Activated CD4-positive, alpha-beta T cell treated with anti-CD3 and anti-CD28 coated beads for 24 hours (primary cell): Measurements from ENCODE around the gene WDFY4.

Experiments used
- DNase-seq, 2 donors: peaks; one replicate each; pipeline ENCODE4 v3.0.0-alpha.2; 2020; ENCODE audit warnings: low read depth in 2 of 2

WDFY4 gene

GRCh38 chr10:48771234-48771633 is 86.6 kb downstream of the WDFY4 start:
- no peak for DNase-seq

- no peak for DNase-seq
Measured at GRCh38 chr10:48772059-48772458, 87.4 kb downstream of the WDFY4 start.

DNA sequence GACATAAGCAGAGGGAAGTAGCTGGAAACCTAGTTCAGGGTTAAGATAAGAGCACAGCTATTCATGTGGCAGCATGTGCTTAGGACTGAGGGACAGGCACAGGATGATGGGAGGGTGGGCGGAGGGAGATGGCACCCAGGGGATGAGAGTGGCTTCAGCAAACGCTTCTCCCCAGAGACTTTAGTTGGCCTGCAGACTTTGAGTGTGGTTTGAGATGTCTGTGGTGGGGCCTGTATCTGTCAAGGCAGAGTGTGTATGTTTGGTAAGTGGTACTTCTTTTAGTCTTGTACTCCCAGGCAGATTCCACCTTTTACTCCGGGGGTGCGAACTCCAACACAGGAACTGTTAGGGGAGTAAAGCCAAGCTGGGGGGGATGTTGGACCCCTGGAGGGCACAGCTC is 88.9 kb downstream of the WDFY4 start:
- DNase-seq, result no peak

DNA sequence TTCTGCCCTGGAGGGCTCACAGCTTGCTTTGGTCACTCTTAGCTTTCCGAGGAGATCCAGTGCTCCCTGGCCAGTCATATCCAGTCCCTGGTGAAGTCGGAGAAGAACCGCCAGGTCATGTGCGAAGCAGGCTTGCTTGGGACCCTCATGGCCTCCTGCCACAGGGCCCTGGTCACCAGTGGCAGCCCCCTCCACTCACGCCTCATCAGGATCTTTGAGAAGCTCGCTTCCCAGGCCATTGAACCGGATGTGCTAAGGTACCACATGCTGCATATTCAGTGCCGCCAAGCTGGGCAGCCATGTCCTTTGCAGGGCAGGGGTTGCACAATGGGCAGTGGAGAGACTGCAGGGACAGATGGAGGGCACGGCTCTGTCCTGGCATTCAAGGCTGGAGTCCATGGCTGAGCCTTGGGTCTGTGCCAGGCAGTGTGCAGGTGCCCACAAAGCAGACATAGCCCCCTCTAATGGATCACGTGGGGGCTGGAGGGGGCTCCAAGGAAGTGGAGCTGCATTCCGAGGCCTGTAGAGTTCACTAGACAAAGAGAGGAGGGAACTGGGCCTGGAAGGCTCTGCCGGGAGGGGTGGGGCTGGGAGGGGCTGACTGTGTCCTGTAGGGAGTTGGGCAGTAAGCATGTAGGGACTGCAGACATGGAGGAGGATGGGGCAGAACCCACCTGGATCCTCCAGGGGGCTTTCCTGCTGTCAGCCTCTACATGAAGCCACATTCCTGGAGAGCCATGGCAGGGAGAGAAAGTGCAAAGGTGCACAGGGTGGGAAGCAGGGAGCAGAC is 89.9 kb downstream of the WDFY4 start:
- no peak for DNase-seq

DNA sequence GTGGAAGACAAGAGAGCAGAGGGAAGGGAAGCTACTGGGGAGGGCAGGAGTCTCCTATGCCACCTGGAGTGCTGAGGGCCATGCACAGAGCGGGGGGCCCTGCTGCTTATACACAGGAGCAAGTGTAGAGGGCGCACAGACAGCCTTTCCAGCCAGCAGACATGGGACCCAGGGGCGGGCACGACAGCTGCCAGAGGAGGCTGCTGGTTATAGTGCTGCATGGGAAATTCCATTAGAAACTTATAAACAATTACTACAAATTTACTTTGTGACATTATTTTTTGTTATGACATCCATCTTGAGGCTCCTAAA is 90.5 kb downstream of the WDFY4 start:
- DNase-seq, result no peak

DNA sequence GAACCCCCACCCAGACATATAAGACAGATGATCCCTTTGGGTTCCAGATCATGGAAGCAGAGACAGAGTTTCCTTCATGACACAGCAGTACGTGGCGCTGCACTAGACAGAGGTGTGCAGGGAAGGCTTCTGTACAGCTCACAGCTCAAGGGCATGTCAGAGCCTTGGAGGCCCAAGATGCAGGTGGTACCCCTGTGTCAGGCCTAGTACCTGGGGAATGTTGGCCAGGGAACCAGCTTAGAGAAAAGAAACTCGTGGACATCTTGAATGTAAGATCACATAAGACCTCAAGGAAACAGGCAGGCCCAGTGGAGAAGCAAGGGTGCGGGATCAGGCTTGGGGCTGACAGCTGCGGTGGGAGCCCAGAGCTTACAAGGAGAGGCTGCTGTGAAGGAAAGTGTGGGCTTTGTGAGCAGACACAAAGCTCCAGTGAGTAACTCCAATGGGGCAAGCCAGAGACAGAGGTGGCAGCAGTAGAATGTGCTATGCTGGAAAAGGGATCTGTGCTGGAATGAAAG is 91.4 kb downstream of the WDFY4 start:
- no peak for DNase-seq

DNA sequence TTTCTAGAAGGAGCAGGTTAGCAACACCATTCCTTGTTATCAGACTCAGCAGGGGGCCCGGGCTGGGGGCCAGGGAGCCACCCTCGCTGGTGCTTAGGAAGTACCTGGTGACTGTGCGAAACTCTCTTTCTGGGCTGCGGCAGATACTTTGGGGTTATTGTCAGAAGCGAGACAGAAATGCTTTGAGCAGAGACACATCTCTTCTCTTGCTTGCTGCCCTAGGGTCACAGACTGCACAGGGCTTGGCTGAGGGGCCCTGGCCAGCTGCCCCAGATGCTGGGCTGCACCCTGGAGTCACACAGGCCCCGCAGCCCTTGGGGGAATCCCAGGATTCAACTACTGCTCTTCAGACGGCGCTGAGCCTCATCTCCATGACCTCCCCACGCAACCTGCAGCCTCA is 91.9 kb downstream of the WDFY4 start:
- no peak for DNase-seq

DNA sequence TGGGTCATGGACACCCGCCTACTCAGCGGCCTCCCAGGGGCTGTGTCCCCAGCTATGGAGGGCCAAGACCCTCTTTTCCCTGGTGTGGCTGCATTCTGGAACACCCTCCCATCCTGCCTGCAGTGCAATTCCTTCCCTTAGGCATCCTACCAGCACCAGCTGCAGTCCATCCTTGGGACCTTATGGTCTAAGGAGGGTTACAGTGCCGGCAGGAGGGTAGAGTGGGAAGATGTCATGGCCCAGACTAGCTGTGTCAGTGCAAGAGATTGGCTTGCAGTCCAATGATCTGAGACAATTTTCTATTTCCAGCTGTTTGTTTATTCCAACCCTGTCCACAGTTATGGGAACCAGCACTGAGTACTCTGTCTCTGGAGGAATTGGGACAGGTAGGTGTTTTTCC is 92.4 kb downstream of the WDFY4 start:
- DNase-seq, result no peak

DNA sequence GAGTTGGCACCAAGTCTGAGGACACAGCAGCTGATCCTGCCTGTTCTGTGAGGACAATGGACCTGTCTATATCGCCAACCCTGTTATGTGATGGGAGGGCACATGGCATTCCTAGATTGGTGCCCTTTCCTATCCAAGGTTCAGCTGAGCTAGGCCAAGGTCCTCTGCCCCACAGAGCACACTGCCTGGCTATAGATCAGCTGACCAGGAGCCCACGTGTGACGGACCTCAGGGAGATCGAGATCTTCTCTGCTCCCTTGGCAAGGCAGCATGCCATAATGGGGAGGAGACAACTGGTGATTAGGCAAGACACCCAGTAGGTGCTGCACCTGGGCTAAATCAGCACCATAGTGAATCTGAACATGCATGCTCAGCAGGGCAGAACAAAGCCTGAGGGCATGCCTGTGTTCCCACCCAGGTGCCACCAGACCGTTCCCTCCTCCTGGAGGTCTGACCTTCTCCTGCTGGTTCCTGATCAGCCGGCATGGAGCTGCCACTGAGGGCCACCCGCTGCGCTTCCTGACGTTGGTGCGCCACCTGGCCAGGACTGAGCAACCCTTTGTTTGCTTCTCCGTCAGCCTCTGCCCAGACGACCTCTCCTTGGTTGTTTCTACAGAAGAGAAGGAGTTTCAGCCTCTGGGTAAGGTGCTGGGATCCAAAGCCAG is 93.7 kb downstream of the WDFY4 start:
- DNase-seq, result no peak

DNA sequence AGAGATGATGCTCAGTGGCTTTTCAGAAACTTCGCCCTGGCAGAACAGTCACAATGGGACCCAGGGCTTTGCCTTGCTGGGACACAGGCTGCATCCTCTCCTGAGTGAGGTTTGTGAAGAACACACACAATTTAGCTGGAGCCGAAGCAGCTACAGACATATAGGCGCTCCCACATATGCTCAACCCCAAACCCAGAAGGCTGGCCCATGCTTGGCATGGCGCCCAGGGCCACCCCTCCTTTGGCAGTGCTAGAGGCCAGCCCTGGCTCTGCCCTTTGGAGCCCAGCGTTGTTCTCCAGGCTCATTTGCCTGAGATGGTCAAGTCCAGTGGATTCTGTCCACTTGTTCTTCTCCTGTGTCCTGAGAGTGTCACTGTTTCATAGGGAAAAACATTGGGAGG is 94.4 kb downstream of the WDFY4 start:
- no peak for DNase-seq

DNA sequence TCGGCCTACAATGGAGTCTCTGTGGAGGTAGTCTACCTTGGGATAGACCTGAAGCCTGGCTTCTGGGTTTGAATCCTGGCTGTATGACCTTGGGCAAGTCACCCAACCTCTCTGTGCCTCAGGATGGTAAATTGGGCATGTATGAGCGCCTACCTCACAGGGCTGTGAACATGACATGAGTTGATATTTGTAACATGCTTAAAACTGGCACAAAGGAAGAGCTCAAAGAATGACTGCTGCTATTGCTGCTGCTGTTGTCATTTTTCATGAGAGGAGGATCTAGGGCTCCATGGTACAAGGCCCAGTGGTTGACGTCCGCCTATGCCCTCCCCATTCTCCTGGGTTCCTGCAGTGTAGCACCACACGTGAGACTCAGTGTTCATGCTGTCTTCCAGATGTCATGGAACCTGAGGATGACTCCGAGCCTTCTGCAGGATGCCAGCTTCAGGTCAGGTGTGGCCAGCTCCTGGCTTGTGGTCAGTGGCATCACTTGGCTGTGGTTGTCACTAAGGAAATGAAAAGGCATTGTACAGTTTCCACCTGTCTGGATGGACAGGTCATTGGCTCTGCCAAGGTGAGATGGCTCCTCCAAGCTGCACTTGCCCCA is 95.0 kb downstream of the WDFY4 start:
- DNase-seq, result no peak

GRCh38 chr10:48780341-48780740 is 95.7 kb downstream of the WDFY4 start:
- DNase-seq, result no peak

GRCh38 chr10:48782386-48782785 is 97.7 kb downstream of the WDFY4 start:
- no peak for DNase-seq

DNA sequence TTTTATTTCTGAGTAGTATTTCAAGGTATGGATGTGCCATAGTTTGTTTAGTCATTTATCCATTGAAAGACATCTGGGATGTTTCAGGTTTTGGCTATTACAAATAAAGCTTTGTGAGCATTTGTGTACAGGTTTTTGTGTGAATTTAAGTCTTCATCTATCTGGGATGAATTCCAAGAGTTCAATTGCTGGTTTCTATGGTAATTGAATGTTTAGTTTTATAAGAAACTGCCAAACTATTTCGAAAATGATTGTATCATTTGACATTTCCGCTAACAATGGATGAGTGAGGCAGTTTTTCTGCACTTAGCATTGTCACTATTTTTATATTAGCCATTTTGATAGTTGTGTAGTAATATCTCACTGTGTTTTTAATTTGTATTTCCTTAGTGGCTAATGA is 99.4 kb downstream of the WDFY4 start:
- no peak for DNase-seq

DNA sequence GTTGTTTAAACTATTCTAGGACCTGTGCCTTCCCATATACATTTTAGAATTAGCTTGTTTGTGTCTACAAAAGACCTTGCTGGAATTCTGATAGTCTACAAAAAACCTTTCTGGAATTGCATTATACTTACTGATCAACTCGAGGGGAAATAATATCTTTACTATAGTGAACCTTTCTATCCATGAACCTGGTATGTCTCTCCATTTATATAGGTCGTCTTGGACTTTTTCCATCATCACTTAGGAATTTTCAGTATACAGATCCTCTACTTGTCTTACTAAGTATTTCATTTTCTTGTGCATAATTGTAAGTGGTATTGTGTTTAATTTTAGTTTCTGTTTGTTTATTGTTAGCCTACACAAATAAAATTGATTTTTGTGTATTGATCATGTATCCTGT is 101.1 kb downstream of the WDFY4 start:
- DNase-seq, result no peak

DNA sequence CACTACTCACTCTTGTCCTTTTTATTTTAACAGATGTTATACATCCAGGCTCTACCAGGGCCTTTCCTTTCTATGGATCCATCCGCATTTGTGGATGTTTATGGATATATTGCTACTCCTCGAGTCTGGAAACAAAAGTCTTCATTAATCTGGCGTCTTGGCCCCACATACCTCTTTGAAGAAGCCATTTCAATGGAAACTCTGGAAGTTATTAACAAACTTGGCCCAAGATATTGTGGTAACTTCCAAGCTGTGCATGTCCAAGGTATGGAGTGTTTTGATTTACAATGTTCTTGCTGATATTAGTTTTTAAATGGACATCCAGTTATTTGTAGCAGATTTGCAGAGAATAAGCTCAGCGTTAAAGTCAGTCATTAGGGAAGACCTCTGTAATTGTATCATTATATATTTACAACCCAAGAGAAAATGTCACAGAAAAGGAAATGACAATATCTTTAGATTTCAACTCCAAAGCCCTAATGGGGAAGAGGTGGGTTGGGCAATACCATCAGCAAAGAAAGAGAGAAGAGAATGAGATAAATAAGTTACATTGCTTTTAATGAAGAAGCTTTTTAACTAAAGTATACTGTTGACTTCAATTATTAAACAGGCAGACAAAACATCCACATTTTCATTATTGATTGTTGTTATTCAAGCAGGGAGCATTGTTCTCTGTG is 102.1 kb downstream of the WDFY4 start:
- no peak for DNase-seq

- no peak for DNase-seq
Measured at GRCh38 chr10:48788554-48788953, 103.9 kb downstream of the WDFY4 start.

GRCh38 chr10:48789486-48790456 is 105.1 kb downstream of the WDFY4 start:
- no peak for DNase-seq

- DNase-seq, result no peak
Measured at GRCh38 chr10:48790457-48791044, 105.9 kb downstream of the WDFY4 start.

- no peak for DNase-seq
Measured at GRCh38 chr10:48791267-48791928, 106.7 kb downstream of the WDFY4 start.
